ENCODE data around the gene PRRG2. TPM values are rescaled to one million over a fixed set of nuclear protein-coding genes. Genes with fewer than 3 reads are reported as not detected.

PRRG2 gene
- polyA plus RNA-seq, 3 donors, result 0.49 TPM; not detected in 2

GRCh38 chr19:49541914-49542313 lies 39.2 kb upstream of the PRRG2 start:
- DNase-seq, result no peak
- 93% methylated on average over 6 of the region's 6 CpGs for WGBS (ENCODE audit: insufficient coverage)
- no peak overlapping the region for H2AFZ ChIP-seq (ENCODE audit: insufficient read depth, low read depth, low read length, poor library complexity, severe bottlenecking)
- peaks cover 12 to 27% of the 10 kb centered on the region in 2 donors for H3K4me1 ChIP-seq (ENCODE audit: control insufficient read depth in 1 of 2, insufficient read depth in 2 of 2, low read length in 2 of 2)
- TF ChIP-seq CTCF (IDR thresholded peaks at IDR 0.05), result no peak
- H3K4me2 ChIP-seq (replicated peaks; ENCODE audit: extremely low read depth, low read length, poor library complexity, severe bottlenecking), result no peak overlapping the region
- H3K9me3 ChIP-seq (replicated peaks in 1 of 2; ENCODE audit: control insufficient read depth in 1 of 2, insufficient read depth in 1 of 2, low read length in 2 of 2), result no peaks in the 10 kb centered on the region
- H3K79me2 ChIP-seq (ENCODE audit: insufficient read depth, low read length), result no peaks in the 10 kb centered on the region
- peaks cover 41 to 60% of the 10 kb centered on the region in 2 donors for H3K36me3 ChIP-seq (replicated peaks in 1 of 2; ENCODE audit: control insufficient read depth in 1 of 2, insufficient read depth in 2 of 2, low read length in 2 of 2)
- H3K4me3 Mint-ChIP-seq, result no peak overlapping the region
- intact Hi-C loops (cut with micrococcal nuclease), result no loop called here
- H3K27me3 Mint-ChIP-seq (ENCODE audit: low read depth in 3 of 3), result peaks cover 2 to 5% (median 4%) of the 10 kb centered on the region in 3 donors
- H3K27me3 ChIP-seq (ENCODE audit: control insufficient read depth in 2 of 2, insufficient read depth in 2 of 2, low read length in 2 of 2), result no peaks in the 10 kb centered on the region
- H3K4me3 ChIP-seq (replicated peaks in 1 of 3; ENCODE audit: low read depth in 2 of 3, low read length in 3 of 3), result no peak overlapping the region
- no peaks in the 10 kb centered on the region for H4K20me1 ChIP-seq (ENCODE audit: insufficient read depth, low read length)
- H3K9me3 Mint-ChIP-seq, result no peaks in the 10 kb centered on the region
- peaks cover 20% of the 10 kb centered on the region for H3K4me1 Mint-ChIP-seq
- peaks cover 46 to 68% of the 10 kb centered on the region in 2 donors for H3K36me3 Mint-ChIP-seq
- H3K9ac ChIP-seq (ENCODE audit: insufficient read depth, low read length, poor library complexity, severe bottlenecking), result no peak overlapping the region
- no peak overlapping the region for H3K27ac ChIP-seq (ENCODE audit: low read depth in 1 of 2, low read length in 2 of 2)
- H3K27ac Mint-ChIP-seq, result no peak overlapping the region

GRCh38 chr19:49542446-49542845 lies 38.7 kb upstream of the PRRG2 start:
- Histone ChIP-seq H3K4me2 (replicated peaks; ENCODE audit: extremely low read depth, low read length, poor library complexity, severe bottlenecking) (no peak overlapping the region), H3K4me1 (ENCODE audit: control insufficient read depth in 1 of 2, insufficient read depth in 2 of 2, low read length in 2 of 2) (peaks cover 7 to 25% of the 10 kb centered on the region in 2 donors), H3K4me3 (replicated peaks in 1 of 3; ENCODE audit: low read depth in 2 of 3, low read length in 3 of 3) (no peak overlapping the region), H3K27me3 (ENCODE audit: control insufficient read depth in 2 of 2, insufficient read depth in 2 of 2, low read length in 2 of 2) (no peaks in the 10 kb centered on the region), H3K79me2 (ENCODE audit: insufficient read depth, low read length) (no peaks in the 10 kb centered on the region), H3K9ac (ENCODE audit: insufficient read depth, low read length, poor library complexity, severe bottlenecking) (no peak overlapping the region), H3K36me3 (replicated peaks in 1 of 2; ENCODE audit: control insufficient read depth in 1 of 2, insufficient read depth in 2 of 2, low read length in 2 of 2) (peaks cover 37 to 55% of the 10 kb centered on the region in 2 donors), H3K27ac (ENCODE audit: low read depth in 1 of 2, low read length in 2 of 2) (no peak overlapping the region), H3K9me3 (replicated peaks in 1 of 2; ENCODE audit: control insufficient read depth in 1 of 2, insufficient read depth in 1 of 2, low read length in 2 of 2) (no peaks in the 10 kb centered on the region), H4K20me1 (ENCODE audit: insufficient read depth, low read length) (no peaks in the 10 kb centered on the region), H2AFZ (ENCODE audit: insufficient read depth, low read depth, low read length, poor library complexity, severe bottlenecking) (no peak overlapping the region)
- Mint-ChIP-seq H3K27me3 (ENCODE audit: low read depth in 3 of 3) (peaks cover under 1 to 4% (median 3%) of the 10 kb centered on the region in 3 donors), H3K27ac (peak overlapping the region in 1 of 7 donors; percentile 2), H3K4me1 (peaks cover 17% of the 10 kb centered on the region), H3K4me3 (no peak overlapping the region), H3K9me3 (no peaks in the 10 kb centered on the region), H3K36me3 (peaks cover 43 to 65% of the 10 kb centered on the region in 2 donors)
- WGBS (ENCODE audit: insufficient coverage), result 96% methylated on average over 10 of the region's 16 CpGs
- TF ChIP-seq CTCF (IDR thresholded peaks at IDR 0.05), result no peak
- intact Hi-C loops (cut with micrococcal nuclease), result no loop called here
- DNase-seq, result no peak
